OCI-LY3 (cell line): Measurements from ENCODE around the gene SMYD5.
"Not testable (repeated sequence)": the region's sequence is repeated elsewhere in the genome, so short reads cannot be mapped to it uniquely, and the experiment has no call there.

Source experiments
- H2AFZ ChIP-seq: fragments of 200-600, 300-600 bp; shearing (Covaris generic); 2 replicates; pipeline ENCODE4 v1.6.0; 2014; ENCODE audit warnings: antibody characterized with exemption, low read depth, low read length
- H3K27ac ChIP-seq: fragments of 200-600, 300-600 bp; sonication (generic); 2 replicates; pipeline ENCODE4 v1.5.1; 2014; ENCODE audit warnings: mild to moderate bottlenecking, low read length, moderate library complexity, mixed read lengths
- H3K27me3 ChIP-seq: fragments of 200-600, 300-600 bp; sonication (generic); 2 replicates; pipeline ENCODE4 v1.6.1; 2014; ENCODE audit warnings: low read depth, low read length, mixed read lengths
- H3K36me3 ChIP-seq: fragments of 200-600, 300-600 bp; sonication (generic); replicated peaks from 2 replicates; pipeline ENCODE3; 2014; ENCODE audit warnings: low read depth, low read length, mixed read lengths
- H3K4me1 ChIP-seq: fragments of 300-600, 200-600 bp; sonication (generic); 2 replicates; pipeline ENCODE4 v1.6.1; 2014; ENCODE audit warnings: low read length, mixed read lengths
- H3K4me2 ChIP-seq: fragments of 200-600, 300-600 bp; sonication (generic); 2 replicates; pipeline ENCODE4 v1.6.1; 2014; ENCODE audit warnings: low read length, mixed read lengths
- H3K4me3 ChIP-seq: fragments of 300-600, 200-600 bp; sonication (generic); 2 replicates; pipeline ENCODE4 v1.5.1; 2014; ENCODE audit warnings: antibody characterized with exemption, mild to moderate bottlenecking, low read length, moderate library complexity
- H3K79me2 ChIP-seq: fragments of 300-600, 200-600 bp; shearing (Covaris generic); 2 replicates; pipeline ENCODE4 v1.6.1; 2014; ENCODE audit warnings: mild to moderate bottlenecking, low read length, mixed read lengths
- H3K9ac ChIP-seq: fragments of 300-600, 200-600 bp; shearing (Covaris generic); 2 replicates; pipeline ENCODE4 v1.6.0; 2014; ENCODE audit warnings: mild to moderate bottlenecking, low read length, moderate library complexity
- H3K9me3 ChIP-seq: fragments of 200-600, 300-600 bp; shearing (Covaris generic); 2 replicates; pipeline ENCODE4 v1.6.1; 2014; ENCODE audit warnings: low read length, mixed read lengths; ENCODE audit not compliant: insufficient read depth
- H4K20me1 ChIP-seq: fragments of 200-600, 300-600 bp; sonication (generic); 2 replicates; pipeline ENCODE4 v1.6.1; 2016; ENCODE audit warnings: low read length, mixed read lengths; ENCODE audit not compliant: insufficient read depth
- EZH2phosphoT487 ChIP-seq: fragments of 200-600 bp; shearing (Covaris generic); IDR thresholded peaks from 2 replicates; pipeline ENCODE4 v1.6.1; 2018; ENCODE audit warnings: antibody characterized with exemption, mixed run types, low read depth
- TF ChIP-seq, protein P1 (sequence below): fragments of 200-600, 300-600 bp; sonication (generic); IDR thresholded peaks from 2 replicates; pipeline ENCODE4 v1.5.1; 2014; ENCODE audit warnings: antibody characterized with exemption, low read length, low read depth

SMYD5 gene

DNA sequence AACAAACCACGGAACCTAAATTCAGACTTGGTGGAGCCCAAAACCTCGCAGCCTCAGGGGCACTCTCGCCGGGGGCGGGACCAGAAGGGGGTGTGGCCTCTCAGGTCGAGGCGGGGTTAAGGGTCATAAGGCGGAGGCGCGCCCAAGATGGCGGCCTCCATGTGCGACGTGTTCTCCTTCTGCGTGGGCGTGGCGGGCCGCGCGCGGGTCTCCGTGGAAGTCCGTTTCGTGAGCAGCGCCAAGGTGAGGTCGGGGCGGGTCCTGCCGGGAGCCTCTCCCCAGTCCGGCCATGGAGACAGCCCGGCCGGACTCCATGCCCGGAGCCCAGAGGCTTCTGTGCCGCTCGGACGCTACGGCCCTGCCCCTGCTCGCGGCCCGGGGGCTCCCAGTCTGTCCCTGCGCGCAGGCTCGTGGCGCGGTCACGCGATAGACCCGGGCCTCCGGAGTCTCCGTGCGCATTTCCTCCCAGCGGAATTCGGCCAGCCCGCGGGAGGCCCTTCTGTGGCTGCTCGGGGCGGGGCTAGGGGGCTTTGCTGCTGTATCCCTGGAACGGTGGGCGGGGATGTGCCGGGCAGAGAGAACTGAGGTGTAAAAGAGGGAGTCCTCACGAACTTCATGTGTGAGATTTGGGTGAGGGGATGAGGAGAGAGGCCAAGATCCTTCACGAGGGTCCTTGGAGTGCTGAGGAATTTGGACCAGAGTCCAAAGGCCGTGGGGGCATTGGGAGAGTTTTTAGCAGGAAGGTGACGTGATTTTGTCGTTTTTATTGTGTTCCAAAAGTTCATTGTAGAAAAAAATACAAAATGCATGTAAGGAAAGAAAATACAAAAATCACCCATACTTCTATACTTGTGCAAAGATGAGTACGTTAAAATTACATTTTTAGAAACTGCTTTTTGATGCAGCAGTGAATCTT lies at the start of gene SMYD5:
SMYD5 (plus strand) TSS at position 126 of the 916 bp plus-strand sequence; CDS start at position 148, 22 bp downstream.
- Histone ChIP-seq H4K20me1 (no peaks in the 10 kb centered on the region), H3K9ac (peak within 1 kb of the TSS; percentile 76), H3K4me3 (peak within 1 kb of the TSS; percentile 84), H3K9me3 (no peaks in the 10 kb centered on the region), H3K36me3 (no peaks in the 10 kb centered on the region), H3K79me2 (peaks cover 49% of the 10 kb centered on the region), H3K27ac (peak within 1 kb of the TSS; percentile 49), H3K27me3 (no peaks in the 10 kb centered on the region), H2AFZ (peak within 1 kb of the TSS; percentile 93), H3K4me2 (peak within 1 kb of the TSS; percentile 66), H3K4me1 (peaks cover 23% of the 10 kb centered on the region)
- no peak for TF ChIP-seq EZH2phosphoT487
- TF ChIP-seq, protein P1, sequence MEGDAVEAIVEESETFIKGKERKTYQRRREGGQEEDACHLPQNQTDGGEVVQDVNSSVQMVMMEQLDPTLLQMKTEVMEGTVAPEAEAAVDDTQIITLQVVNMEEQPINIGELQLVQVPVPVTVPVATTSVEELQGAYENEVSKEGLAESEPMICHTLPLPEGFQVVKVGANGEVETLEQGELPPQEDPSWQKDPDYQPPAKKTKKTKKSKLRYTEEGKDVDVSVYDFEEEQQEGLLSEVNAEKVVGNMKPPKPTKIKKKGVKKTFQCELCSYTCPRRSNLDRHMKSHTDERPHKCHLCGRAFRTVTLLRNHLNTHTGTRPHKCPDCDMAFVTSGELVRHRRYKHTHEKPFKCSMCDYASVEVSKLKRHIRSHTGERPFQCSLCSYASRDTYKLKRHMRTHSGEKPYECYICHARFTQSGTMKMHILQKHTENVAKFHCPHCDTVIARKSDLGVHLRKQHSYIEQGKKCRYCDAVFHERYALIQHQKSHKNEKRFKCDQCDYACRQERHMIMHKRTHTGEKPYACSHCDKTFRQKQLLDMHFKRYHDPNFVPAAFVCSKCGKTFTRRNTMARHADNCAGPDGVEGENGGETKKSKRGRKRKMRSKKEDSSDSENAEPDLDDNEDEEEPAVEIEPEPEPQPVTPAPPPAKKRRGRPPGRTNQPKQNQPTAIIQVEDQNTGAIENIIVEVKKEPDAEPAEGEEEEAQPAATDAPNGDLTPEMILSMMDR, result no peak

DNA sequence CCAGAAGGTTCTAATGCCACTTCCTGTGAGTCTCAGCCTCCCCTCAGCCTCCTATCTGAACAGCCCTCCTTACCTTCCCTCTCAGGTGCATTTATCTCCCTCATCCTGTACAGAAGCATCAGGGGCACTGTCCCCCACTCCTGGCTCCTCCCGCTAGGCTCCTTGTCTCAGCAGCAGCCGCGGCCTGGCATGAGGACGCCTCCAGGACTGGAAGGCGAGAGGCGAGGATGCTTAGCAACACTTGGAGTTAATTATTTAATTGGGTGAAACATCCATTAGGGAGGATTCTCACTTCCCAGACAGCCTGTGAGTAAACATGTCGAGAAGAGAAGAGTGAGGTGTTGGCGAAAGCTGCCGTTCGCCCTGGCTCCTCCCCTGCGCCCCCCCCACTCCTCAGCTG lies 48.1 kb upstream of the SMYD5 start:
- H3K4me3 ChIP-seq, H3K9ac ChIP-seq, H2AFZ ChIP-seq, H3K36me3 ChIP-seq, H3K4me2 ChIP-seq, H3K27ac ChIP-seq, H3K27me3 ChIP-seq, H3K9me3 ChIP-seq, H4K20me1 ChIP-seq, H3K79me2 ChIP-seq, H3K4me1 ChIP-seq: not testable (repeated sequence)

DNA sequence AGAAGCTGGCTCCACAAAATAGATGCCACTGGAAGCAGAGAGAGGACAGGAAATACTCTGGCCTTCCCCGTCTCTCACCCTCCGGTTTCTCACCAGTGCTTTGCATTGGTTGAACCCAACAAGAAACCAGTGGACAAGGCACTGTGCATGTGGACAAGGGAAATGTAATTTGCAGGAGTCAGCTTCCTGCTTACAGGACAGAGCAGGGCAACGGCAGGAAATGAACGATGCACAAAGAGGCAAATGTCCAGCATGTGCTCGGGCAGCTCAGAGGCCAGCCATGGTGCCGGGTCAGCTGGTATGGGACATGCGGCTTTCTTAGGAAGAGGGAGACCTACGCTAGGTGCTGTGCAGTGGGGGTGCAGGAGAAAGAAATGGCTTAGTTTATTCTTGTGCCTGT lies 47.2 kb upstream of the SMYD5 start:
- not testable (repeated sequence) for H3K9me3 ChIP-seq, H3K27me3 ChIP-seq

DNA sequence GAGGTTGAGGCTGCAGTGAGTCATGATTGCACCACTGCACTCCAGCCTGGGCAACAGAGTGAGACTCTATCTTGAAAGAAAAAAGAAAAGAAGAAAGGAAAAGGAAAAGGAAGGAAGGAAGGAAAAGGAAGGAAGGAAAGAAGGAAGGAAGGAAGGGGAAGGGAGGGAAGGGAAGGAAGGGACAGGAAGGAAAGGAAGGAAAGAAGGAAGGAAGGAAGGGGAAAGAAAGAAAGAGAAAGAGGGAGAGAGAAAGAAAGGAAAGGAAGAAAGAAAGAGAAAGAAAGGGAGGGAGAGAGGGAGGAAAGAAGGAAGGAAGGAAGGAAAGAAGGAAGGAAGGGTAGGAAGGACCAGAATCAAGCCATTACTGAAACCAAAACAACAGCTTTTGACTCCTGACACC lies 45.7 kb upstream of the SMYD5 start:
- H3K9ac ChIP-seq, H3K4me1 ChIP-seq, H3K4me3 ChIP-seq, H2AFZ ChIP-seq, H3K36me3 ChIP-seq, H4K20me1 ChIP-seq, H3K4me2 ChIP-seq, H3K9me3 ChIP-seq, H3K79me2 ChIP-seq, H3K27me3 ChIP-seq, H3K27ac ChIP-seq: not testable (repeated sequence)

More for the DNA sequence above, 47.2 kb upstream of the SMYD5 start:
- H3K4me2 ChIP-seq, H3K4me1 ChIP-seq, H3K9ac ChIP-seq, H4K20me1 ChIP-seq, H3K36me3 ChIP-seq, H3K27ac ChIP-seq, H2AFZ ChIP-seq, H3K4me3 ChIP-seq, H3K79me2 ChIP-seq: not testable (repeated sequence)

DNA sequence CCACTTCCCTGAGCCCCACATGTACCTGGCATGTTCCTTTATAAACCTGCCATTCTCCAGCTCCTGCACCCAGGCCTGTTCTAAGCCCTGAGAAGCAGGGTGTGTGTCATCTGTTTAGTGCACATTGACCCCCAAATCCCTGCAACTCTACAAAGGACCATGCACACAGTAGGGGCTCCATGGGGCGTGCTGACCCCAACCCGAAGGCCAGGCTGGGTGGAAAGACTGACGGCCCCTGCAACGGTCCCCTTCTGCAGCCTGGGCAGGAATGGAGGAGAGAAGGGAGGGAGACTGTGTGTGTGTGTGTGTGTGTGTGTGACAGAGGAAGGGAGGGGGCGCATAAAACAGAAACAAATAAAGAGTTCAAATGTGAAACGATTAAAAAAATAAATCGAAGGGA lies 43.7 kb upstream of the SMYD5 start:
- H4K20me1 ChIP-seq, H3K9me3 ChIP-seq, H2AFZ ChIP-seq, H3K4me3 ChIP-seq, H3K79me2 ChIP-seq, H3K4me2 ChIP-seq, H3K27ac ChIP-seq, H3K9ac ChIP-seq, H3K27me3 ChIP-seq, H3K4me1 ChIP-seq, H3K36me3 ChIP-seq: not testable (repeated sequence)

DNA sequence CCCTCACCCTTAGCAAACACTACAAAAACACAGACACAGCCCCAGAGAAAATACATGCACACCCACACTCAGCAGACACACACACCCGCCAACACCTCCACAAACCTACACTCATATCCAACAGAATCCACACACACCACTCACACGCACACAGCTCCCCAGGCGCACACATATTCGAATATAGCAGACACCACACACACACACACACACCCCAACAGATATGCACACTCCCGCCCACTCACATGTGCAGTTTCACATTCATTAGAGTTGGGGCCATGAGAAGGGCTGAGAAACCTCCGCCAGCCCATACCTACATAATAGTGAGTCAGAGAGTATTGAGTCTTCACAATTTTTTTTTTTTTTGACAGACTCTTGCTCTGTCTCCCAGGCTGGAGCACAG lies 41.1 kb upstream of the SMYD5 start:
- TF ChIP-seq, protein P1, result no peak
- no peak for TF ChIP-seq EZH2phosphoT487
- no peak overlapping the region for H3K4me2 ChIP-seq
- no peaks in the 10 kb centered on the region for H3K79me2 ChIP-seq
- peaks cover 8% of the 10 kb centered on the region; the same call in 1 of the 2 replicates for H3K27me3 ChIP-seq
- no peaks in the 10 kb centered on the region for H3K9me3 ChIP-seq
- H3K36me3 ChIP-seq, result no peaks in the 10 kb centered on the region
- H4K20me1 ChIP-seq, result no peaks in the 10 kb centered on the region
- no peak overlapping the region for H3K4me3 ChIP-seq
- no peak overlapping the region for H3K9ac ChIP-seq
- H3K4me1 ChIP-seq, result peaks cover 9% of the 10 kb centered on the region
- H3K27ac ChIP-seq, result no peak overlapping the region
- no peak overlapping the region for H2AFZ ChIP-seq
